ENCODE measurements around the gene SMIM28. TPM values are rescaled to one million over a fixed set of nuclear protein-coding genes. Genes with fewer than 3 reads are reported as not detected.

The SMIM28 gene
- total and polyA plus RNA-seq, 9 of the 15 experiments (the other 6 are each of a cell fraction or from before 2014, with no cell fraction given): not detected

DNA sequence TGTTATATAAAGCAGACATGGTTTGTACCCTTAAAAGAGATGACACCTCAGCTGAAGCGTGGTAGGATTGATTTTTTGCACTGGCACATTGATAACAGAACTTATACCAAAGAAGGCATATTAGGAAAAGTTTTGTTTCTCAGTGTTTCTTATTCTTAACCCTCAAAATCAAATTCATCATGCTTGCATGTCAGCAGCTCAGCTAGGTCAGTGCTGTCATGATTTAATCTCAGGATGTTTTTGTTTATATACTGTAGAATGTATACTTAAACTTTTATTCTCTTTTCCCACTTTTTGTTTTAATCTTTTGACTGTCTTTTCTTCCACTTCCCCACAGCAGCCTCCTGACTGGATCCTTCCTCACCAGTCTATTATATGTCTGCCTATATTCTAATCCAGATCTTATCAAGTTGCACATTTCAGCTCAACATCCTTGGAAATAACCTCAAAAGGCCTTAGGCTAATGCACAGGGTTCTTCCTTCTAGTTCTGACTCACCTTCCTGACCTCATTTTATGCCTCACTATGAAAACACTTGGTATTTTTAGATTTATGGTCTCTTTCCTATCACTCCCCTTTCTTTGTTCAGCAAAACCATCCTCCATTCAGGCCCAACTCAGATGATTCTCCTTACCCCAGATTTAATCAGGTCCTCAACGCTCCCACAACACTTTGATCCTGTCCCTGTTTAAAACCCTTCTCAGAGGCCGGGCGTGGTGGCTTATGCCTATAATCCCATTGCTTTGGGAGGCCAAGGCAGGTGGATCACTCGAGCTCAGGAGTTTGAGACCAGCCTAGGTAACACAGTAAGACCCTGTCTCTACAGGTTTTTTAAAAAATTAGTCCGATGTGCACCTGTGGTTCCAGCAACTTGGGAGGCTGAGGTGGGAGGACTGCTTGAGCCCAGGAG lies 33.5 kb downstream of the SMIM28 start:
- FAIRE-seq: no peak
- H3K36me3 ChIP-seq (ENCODE audit: control insufficient read depth, insufficient read depth, low read length): peaks cover 72% of the 10 kb centered on the region
- no peaks in the 10 kb centered on the region for H3K9me3 ChIP-seq (replicated peaks; ENCODE audit: control insufficient read depth, insufficient read depth, low read depth, low read length)
- H2AFZ ChIP-seq (ENCODE audit: low read depth, low read length): no peak overlapping the region
- 86% methylated on average over 6 of the region's 6 CpGs for WGBS (ENCODE audit: insufficient coverage, low coverage, missing lambda C conversion rate)
- H3K4me2 ChIP-seq (ENCODE audit: insufficient read depth, low read length): no peak overlapping the region
- DNase-seq (ENCODE audit: extremely low read depth in 1 of 4, low spot score in 3 of 4): no peak
- no peaks in the 10 kb centered on the region for H4K20me1 ChIP-seq (replicated peaks; ENCODE audit: control insufficient read depth, insufficient read depth, low read length)
- H3K27me3 ChIP-seq (ENCODE audit: control insufficient read depth in 2 of 2, insufficient read depth in 2 of 2, low read length in 2 of 2): no peaks in the 10 kb centered on the region
- no peak for TF ChIP-seq CHD4 (IDR thresholded peaks at IDR 0.05; ENCODE audit: insufficient read depth, insufficient replicate concordance, low read depth, low read length, poor library complexity, severe bottlenecking)
- TF ChIP-seq ZNF175 (CRISPR knock-in tag; IDR thresholded peaks at IDR 0.05; ENCODE audit: low read depth): no peak
- TF ChIP-seq, protein P1, sequence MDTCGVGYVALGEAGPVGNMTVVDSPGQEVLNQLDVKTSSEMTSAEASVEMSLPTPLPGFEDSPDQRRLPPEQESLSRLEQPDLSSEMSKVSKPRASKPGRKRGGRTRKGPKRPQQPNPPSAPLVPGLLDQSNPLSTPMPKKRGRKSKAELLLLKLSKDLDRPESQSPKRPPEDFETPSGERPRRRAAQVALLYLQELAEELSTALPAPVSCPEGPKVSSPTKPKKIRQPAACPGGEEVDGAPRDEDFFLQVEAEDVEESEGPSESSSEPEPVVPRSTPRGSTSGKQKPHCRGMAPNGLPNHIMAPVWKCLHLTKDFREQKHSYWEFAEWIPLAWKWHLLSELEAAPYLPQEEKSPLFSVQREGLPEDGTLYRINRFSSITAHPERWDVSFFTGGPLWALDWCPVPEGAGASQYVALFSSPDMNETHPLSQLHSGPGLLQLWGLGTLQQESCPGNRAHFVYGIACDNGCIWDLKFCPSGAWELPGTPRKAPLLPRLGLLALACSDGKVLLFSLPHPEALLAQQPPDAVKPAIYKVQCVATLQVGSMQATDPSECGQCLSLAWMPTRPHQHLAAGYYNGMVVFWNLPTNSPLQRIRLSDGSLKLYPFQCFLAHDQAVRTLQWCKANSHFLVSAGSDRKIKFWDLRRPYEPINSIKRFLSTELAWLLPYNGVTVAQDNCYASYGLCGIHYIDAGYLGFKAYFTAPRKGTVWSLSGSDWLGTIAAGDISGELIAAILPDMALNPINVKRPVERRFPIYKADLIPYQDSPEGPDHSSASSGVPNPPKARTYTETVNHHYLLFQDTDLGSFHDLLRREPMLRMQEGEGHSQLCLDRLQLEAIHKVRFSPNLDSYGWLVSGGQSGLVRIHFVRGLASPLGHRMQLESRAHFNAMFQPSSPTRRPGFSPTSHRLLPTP (IDR thresholded peaks at IDR 0.05; ENCODE audit: borderline replicate concordance, extremely low read depth, insufficient read length): no peak
- TF ChIP-seq KLF10 (CRISPR knock-in tag; IDR thresholded peaks at IDR 0.05): no peak
- TF ChIP-seq FOXA3 (CRISPR knock-in tag; conservative IDR thresholded peaks at IDR 0.05 in 1 of 2, IDR thresholded peaks at IDR 0.05 in 1 of 2): no peak
- TF ChIP-seq, protein P2, sequence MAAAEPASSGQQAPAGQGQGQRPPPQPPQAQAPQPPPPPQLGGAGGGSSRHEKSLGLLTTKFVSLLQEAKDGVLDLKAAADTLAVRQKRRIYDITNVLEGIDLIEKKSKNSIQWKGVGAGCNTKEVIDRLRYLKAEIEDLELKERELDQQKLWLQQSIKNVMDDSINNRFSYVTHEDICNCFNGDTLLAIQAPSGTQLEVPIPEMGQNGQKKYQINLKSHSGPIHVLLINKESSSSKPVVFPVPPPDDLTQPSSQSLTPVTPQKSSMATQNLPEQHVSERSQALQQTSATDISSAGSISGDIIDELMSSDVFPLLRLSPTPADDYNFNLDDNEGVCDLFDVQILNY (CRISPR knock-in tag; IDR thresholded peaks at IDR 0.05): no peak
- no peak for ATAC-seq
- in situ Hi-C loops (cut with MboI): no loop called here
- ChIA-PET CTCF (ENCODE audit: low intra/inter-chr PET ratio) (no interaction called here), POLR2A (no interaction called here)
- H3K9ac ChIP-seq (ENCODE audit: insufficient read depth in 1 of 2, low read depth in 2 of 2, low read length in 2 of 2): no peak overlapping the region
- intact Hi-C loops (cut with micrococcal nuclease): no loop called here
- no peaks in the 10 kb centered on the region for H3K79me2 ChIP-seq (ENCODE audit: control insufficient read depth, insufficient read depth, low read length)
- no peak overlapping the region for H3K27ac ChIP-seq (ENCODE audit: extremely low read depth, low read depth, low read length)
- no peaks in the 10 kb centered on the region for H3K4me1 ChIP-seq (replicated peaks in 1 of 2; ENCODE audit: control insufficient read depth in 2 of 2, insufficient read depth in 2 of 2, low read length in 2 of 2)
- H3K4me3 ChIP-seq: no peak overlapping the region
- no peaks in the 10 kb centered on the region for H3K9me1 ChIP-seq (ENCODE audit: control insufficient read depth, insufficient read depth, low read length)
- no TSS peak for BruUV-seq (replicated peaks)
